Retinal pigment epithelial cell (primary cell): ENCODE measurements around the gene DEFB124.

Experiments used
- DNase-seq: peaks from one replicate; pipeline ENCODE4 v3.0.0-alpha.2; 2010; ENCODE audit warnings: low read depth
- H3K4me3 ChIP-seq: 2 replicates; pipeline ENCODE4 v1.5.1; 2011; ENCODE audit warnings: mild to moderate bottlenecking, low read length, control low read depth, moderate library complexity
- CTCF ChIP-seq: conservative IDR thresholded peaks from 2 replicates; pipeline ENCODE4 v1.5.1; 2011; ENCODE audit warnings: low read depth, low read length, control low read depth, inconsistent platforms

Gene DEFB124

GRCh38 chr20:31415653-31416052 is 59.3 kb downstream of the DEFB124 start:
- no peak for TF ChIP-seq CTCF
- no peak for DNase-seq
- H3K4me3 ChIP-seq, result no peak overlapping the region
